Cortex of kidney (tissue), 1 donor: ENCODE data around the gene COX17.

Source experiments
- DNase-seq: peaks from one replicate; lab custom pipeline; 2025; lab: John Stamatoyannopoulos, UW

COX17 gene

GRCh38 chr3:119673875-119674274 is 3.3 kb downstream of the COX17 start:
- no peak for DNase-seq

- DNase-seq = no peak
These were observed 4.4 kb downstream of the COX17 start for GRCh38 chr3:119672776-119673175.

- DNase-seq = no peak
These were observed 7.2 kb downstream of the COX17 start for GRCh38 chr3:119669906-119670570.

- no peak for DNase-seq
These were observed 11.1 kb downstream of the COX17 start for GRCh38 chr3:119665954-119666559.

GRCh38 chr3:119664850-119665379 is 12.3 kb downstream of the COX17 start:
- no peak for DNase-seq

- no peak for DNase-seq
These were observed 12.8 kb downstream of the COX17 start for GRCh38 chr3:119664370-119664769.

GRCh38 chr3:119663885-119664284 is 13.3 kb downstream of the COX17 start:
- no peak for DNase-seq

- no peak for DNase-seq
These were observed 14.4 kb downstream of the COX17 start for GRCh38 chr3:119662604-119663373.

- no peak for DNase-seq
These were observed 16.4 kb downstream of the COX17 start, which contains the start of gene POPDC2 for GRCh38 chr3:119660474-119661440. Gene POPDC2 (minus strand): TSS chr3:119660589. CDS start chr3:119660423, 166 bp downstream.

- no peak for DNase-seq
These were observed 17.5 kb downstream of the COX17 start for GRCh38 chr3:119659606-119660291.

GRCh38 chr3:119658994-119659393 is 18.2 kb downstream of the COX17 start:
- no peak for DNase-seq

GRCh38 chr3:119657887-119658702 is 19.1 kb downstream of the COX17 start:
- DNase-seq = no peak

- no peak for DNase-seq
These were observed 23.3 kb downstream of the COX17 start for GRCh38 chr3:119653876-119654275.

GRCh38 chr3:119652306-119653033 is 24.7 kb downstream of the COX17 start:
- DNase-seq = no peak

- DNase-seq = no peak
These were observed 27.4 kb downstream of the COX17 start for GRCh38 chr3:119649761-119650160.

GRCh38 chr3:119647843-119648575 is 29.2 kb downstream of the COX17 start:
- DNase-seq = no peak

GRCh38 chr3:119647171-119647570 is 30.0 kb downstream of the COX17 start:
- DNase-seq = no peak

- DNase-seq = no peak
These were observed 31.4 kb downstream of the COX17 start for GRCh38 chr3:119645813-119646212.

GRCh38 chr3:119644481-119644880 is 32.7 kb downstream of the COX17 start:
- DNase-seq = no peak
